ENCODE results near the gene PASK. TPM values are rescaled to one million over a fixed set of nuclear protein-coding genes. Genes with fewer than 3 reads are reported as not detected.
A peak's percentile ranks its signal among the peaks of the same experiment; 100 is the strongest.

PASK gene
- total RNA-seq, 1 donor = 21.9 TPM

- peak; percentile 89 for DNase-seq (ENCODE audit: low read depth)
- TF ChIP-seq CTCF (IDR thresholded peaks at IDR 0.05; ENCODE audit: insufficient read depth, low read length) = no peak
- H3K4me3 ChIP-seq (ENCODE audit: low read depth, low read length) = peak within 1 kb of the TSS; percentile 95
These were observed 820 bp upstream of the PASK start, which contains the start of gene PPP1R7 for GRCh38 chr2:241149925-241150659. TSS of gene PPP1R7 (plus strand) at chr2:241150467. CDS start at chr2:241150496, 29 bp downstream.

GRCh38 chr2:241149675-241149924 is 328 bp upstream of the PASK start:
- no peak for TF ChIP-seq CTCF (IDR thresholded peaks at IDR 0.05; ENCODE audit: insufficient read depth, low read length)
- DNase-seq (ENCODE audit: low read depth) = no peak
- peak overlapping the region; percentile 95 for H3K4me3 ChIP-seq (ENCODE audit: low read depth, low read length)

- no peak for TF ChIP-seq CTCF (IDR thresholded peaks at IDR 0.05; ENCODE audit: insufficient read depth, low read length)
- H3K4me3 ChIP-seq (ENCODE audit: low read depth, low read length) = peak overlapping the region; percentile 95
- DNase-seq (ENCODE audit: low read depth) = no peak
These were observed 1.0 kb downstream of the PASK start for GRCh38 chr2:241148239-241148638.

GRCh38 chr2:241147336-241147735 is 1.9 kb downstream of the PASK start:
- H3K4me3 ChIP-seq (ENCODE audit: low read depth, low read length) = no peak overlapping the region
- no peak for DNase-seq (ENCODE audit: low read depth)
- TF ChIP-seq CTCF (IDR thresholded peaks at IDR 0.05; ENCODE audit: insufficient read depth, low read length) = no peak

GRCh38 chr2:241146286-241146685 is 3.0 kb downstream of the PASK start:
- TF ChIP-seq CTCF (IDR thresholded peaks at IDR 0.05; ENCODE audit: insufficient read depth, low read length) = no peak
- DNase-seq (ENCODE audit: low read depth) = no peak
- no peak overlapping the region for H3K4me3 ChIP-seq (ENCODE audit: low read depth, low read length)

GRCh38 chr2:241142593-241142992 is 6.7 kb downstream of the PASK start:
- H3K4me3 ChIP-seq (ENCODE audit: low read depth, low read length) = no peak overlapping the region
- DNase-seq (ENCODE audit: low read depth) = no peak
- no peak for TF ChIP-seq CTCF (IDR thresholded peaks at IDR 0.05; ENCODE audit: insufficient read depth, low read length)

GRCh38 chr2:241142063-241142462 is 7.2 kb downstream of the PASK start:
- TF ChIP-seq CTCF (IDR thresholded peaks at IDR 0.05; ENCODE audit: insufficient read depth, low read length) = no peak
- DNase-seq (ENCODE audit: low read depth) = no peak

More at GRCh38 chr2:241142063-241142462, 7.2 kb downstream of the PASK start:
- H3K4me3 ChIP-seq (ENCODE audit: low read depth, low read length) = no peak overlapping the region
